HepG2 (cell line): Measurements from ENCODE around the gene POLL. TPM values are rescaled to one million over a fixed set of nuclear protein-coding genes. Genes with fewer than 3 reads are reported as not detected.

Experiments used
- ATAC-seq: fragments of 200-7000 bp; cut with Tn5 transposase; 3 replicates; pipeline ENCODE4 v1.9.1; 2020; ENCODE audit warnings: mild to moderate bottlenecking, moderate library complexity
- BruUV-seq: library from RNA; stranded (reverse); fragments of 400-500 nt; replicated peaks from 2 replicates; lab custom pipeline; 2021; lab: Mats Ljungman, UMichigan
- CTCF ChIA-PET: fragments of 300-600 bp; formaldehyde crosslinking; extraction: SDS; loops from one replicate; lab custom pipeline; 2021; ENCODE audit warnings: low total read pairs, inconsistent platforms, low intra/inter-chr PET ratio; lab: Yijun Ruan, JAX
- POLR2A ChIA-PET: fragments of 350-600 bp; sonication (Branson Sonifier 250); formaldehyde crosslinking; loops from one replicate; lab custom pipeline; 2020; ENCODE audit warnings: antibody characterized with exemption, inconsistent platforms; lab: Yijun Ruan, JAX
- DNase-seq: peaks from one replicate; pipeline ENCODE4 v3.0.0-alpha.2; 2015; ENCODE audit warnings: low spot score
- FAIRE-seq: peaks from 3 replicates; lab custom pipeline; 2011; peaks lifted over from hg19 to GRCh38; lab: Jason Lieb, UNC
- H2AFZ ChIP-seq: one replicate; pipeline ENCODE4 v1.6.1; 2011; ENCODE audit warnings: low read length, inconsistent platforms
- H3K27ac ChIP-seq: fragments of 300-600 bp; 3 replicates; pipeline ENCODE4 v1.8.0; 2011; ENCODE audit warnings: mixed run types, mild to moderate bottlenecking, mixed read lengths, low read length, inconsistent platforms; ENCODE audit not compliant: insufficient read depth; ENCODE audit errors: extremely low read length
- H3K27me3 ChIP-seq, 2 experiments: fragments of 200-600 bp in 1 of 2; 2 replicates in 1 of 2; 3 replicates in 1 of 2; pipeline versions ENCODE4 v1.6.0 to v1.8.0; 2011; ENCODE audit warnings: low read length in 2 of 2, mild to moderate bottlenecking in 2 of 2, moderate library complexity in 2 of 2, inconsistent platforms in 1 of 2; ENCODE audit not compliant: insufficient read depth in 2 of 2, control insufficient read depth in 1 of 2
- H3K36me3 ChIP-seq, 2 experiments: fragments of 200-600 bp in 1 of 2; replicated peaks in 1 of 2; 2 replicates in 1 of 2; 3 replicates in 1 of 2; pipeline versions ENCODE4 v1.5.1 to v1.8.0; 2011; ENCODE audit warnings: low read length in 2 of 2, inconsistent platforms in 1 of 2; ENCODE audit not compliant: insufficient read depth in 2 of 2, control insufficient read depth in 1 of 2
- H3K4me1 ChIP-seq: 2 replicates; pipeline ENCODE4 v1.5.1; 2012; ENCODE audit warnings: low read length, inconsistent platforms; ENCODE audit not compliant: insufficient read depth
- H3K4me2 ChIP-seq: 2 replicates; pipeline ENCODE4 v1.6.0; 2011; ENCODE audit warnings: low read depth, low read length, inconsistent platforms
- H3K4me3 ChIP-seq, 3 experiments: fragments of 200-600 bp in 1 of 3; sonication (generic), shearing (Covaris generic) in 1 of 3; replicated peaks in 1 of 3; 2 replicates each; pipeline ENCODE4 v1.5.1; 2011 to 2016; ENCODE audit warnings: low read length in 3 of 3, inconsistent platforms in 2 of 3, low read depth in 2 of 3, mild to moderate bottlenecking in 2 of 3, control low read depth in 1 of 3, mixed read lengths in 1 of 3; ENCODE audit not compliant: insufficient read depth in 1 of 3
- H3K79me2 ChIP-seq: one replicate; pipeline ENCODE4 v1.6.1; 2011; ENCODE audit warnings: low read length, inconsistent platforms; ENCODE audit not compliant: insufficient read depth
- H3K9ac ChIP-seq: 2 replicates; pipeline ENCODE4 v1.6.0; 2011; ENCODE audit warnings: mild to moderate bottlenecking, low read depth, low read length, inconsistent platforms; ENCODE audit not compliant: insufficient read depth
- H3K9me3 ChIP-seq: 2 replicates; pipeline ENCODE4 v1.5.1; 2012; ENCODE audit warnings: mild to moderate bottlenecking, low read length
- H4K20me1 ChIP-seq: 2 replicates; pipeline ENCODE4 v1.6.0; 2011; ENCODE audit warnings: inconsistent platforms, mild to moderate bottlenecking, low read length, moderate library complexity; ENCODE audit not compliant: insufficient read depth
- DDIT3 ChIP-seq: sonication (generic); formaldehyde crosslinking; IDR thresholded peaks from 2 replicates; pipeline ENCODE4 v1.4.0; 2020; ENCODE audit warnings: mild to moderate bottlenecking, missing genetic modification reagents
- REST ChIP-seq, 2 experiments: IDR thresholded peaks; 2 replicates each; pipeline ENCODE4 v1.6.1; 2011 to 2012; ENCODE audit warnings: low read length in 2 of 2, borderline replicate concordance in 1 of 2, low read depth in 1 of 2, mild to moderate bottlenecking in 1 of 2, moderate library complexity in 1 of 2
- ZNF468 ChIP-seq: sonication (generic); formaldehyde crosslinking; IDR thresholded peaks from 2 replicates; pipeline ENCODE4 v1.8.0; 2022; ENCODE audit warnings: mild to moderate bottlenecking, moderate library complexity, missing genetic modification reagents
- WGBS: methylation state at CpG from one replicate; pipeline ENCODE4 v1.1.6; 2017; ENCODE audit warnings: low lambda C conversion rate; 5-methylcytosine and 5-hydroxymethylcytosine counted together
- in situ Hi-C: cut with HindIII; loops from 2 replicates; pipeline ENCODE4 v1.10.0; 2017; ENCODE audit warnings: low pct_unique_long_range_greater_than_20kb; ENCODE audit not compliant: extremely low pct_ligation_motif_present
- intact Hi-C: fragments of 100-400 bp; cut with micrococcal nuclease; formaldehyde crosslinking; loops from one replicate; pipeline ENCODE4 v1.10.0; 2022; ENCODE audit not compliant: unreplicated experiment
- polyA plus RNA-seq, 8 experiments: library from polyadenylated mRNA; depleted of rRNA in 3 of 8; stranded (reverse) in 7 of 8; unstranded in 1 of 8; fragments of >200 nt; fragmentation: Illumina TruSeq in 4 of 8; extraction: Trizol in 4 of 8; gene quantifications; 2 replicates each; pipeline versions ENCODE4 v1.2.1 to v1.2.3, GENCODE V29; 2011 to 2016; ENCODE audit warnings: low read depth in 4 of 8, missing spikeins in 1 of 8, mixed read lengths in 1 of 8; ENCODE audit not compliant: insufficient read depth in 1 of 8
- total RNA-seq, 5 experiments: library from RNA; depleted of rRNA; stranded (reverse); fragments of >200 nt; fragmentation: Illumina TruSeq; extraction: Trizol; gene quantifications; 2 replicates each; pipeline ENCODE4 v1.2.3, GENCODE V29; 2016; ENCODE audit warnings: low read depth in 1 of 5

POLL gene
- total and polyA plus RNA-seq, 2 of the 13 experiments (the other 11 are each of a cell fraction or from before 2014, with no cell fraction given), result 13.8 to 19.1 TPM

- Histone ChIP-seq H3K4me3 (no peak overlapping the region), H4K20me1 (no peaks in the 10 kb centered on the region), H3K9me3 (no peaks in the 10 kb centered on the region), H2AFZ (no peak overlapping the region), H3K79me2 (no peaks in the 10 kb centered on the region), H3K27me3 (no peaks in the 10 kb centered on the region), H3K27ac (no peak overlapping the region), H3K4me2 (no peak overlapping the region), H3K36me3 (peaks cover 3 to 15% of the 10 kb centered on the region in 2 experiments; a peak in 3 of 5 replicates), H3K4me1 (no peaks in the 10 kb centered on the region), H3K9ac (no peak overlapping the region)
- ATAC-seq (no peak), DNase-seq (no peak), FAIRE-seq (no peak)
- 100% methylated on average over 1 of the region's 2 CpGs for WGBS
- intact Hi-C loops, result no loop called here
- in situ Hi-C loops, result no loop called here
- ChIA-PET POLR2A (no interaction called here), CTCF (no interaction called here)
- no TSS peak for BruUV-seq
- TF ChIP-seq ZNF468 (CRISPR knock-in tag) (no peak), REST (IDR thresholded peaks at IDR 0.05; ENCODE audit: borderline replicate concordance in 1 of 2, low read depth in 1 of 2, low read length in 2 of 2) (no peak), DDIT3 (CRISPR knock-in tag) (no peak)
These were observed 30.8 kb upstream of the POLL start for GRCh38 chr10:101618871-101619270.
